ENCODE data around the gene DCUN1D2. TPM values are rescaled to one million over a fixed set of nuclear protein-coding genes. Genes with fewer than 3 reads are reported as not detected.
"Not testable (repeated sequence)": the region's sequence is repeated elsewhere in the genome, so short reads cannot be mapped to it uniquely, and the experiment has no call there.

Gene DCUN1D2
- total RNA-seq, 1 experiment from 2014 or later: 12.7 TPM

- no peak for DNase-seq (ENCODE audit: low spot score)
- in situ Hi-C loops (cut with HindIII; ENCODE audit: low sequenced_read_pairs): no loop called here
Observed at GRCh38 chr13:113452466-113452865, 38.0 kb downstream of the DCUN1D2 start.

GRCh38 chr13:113451951-113452421, 38.5 kb downstream of the DCUN1D2 start:
- in situ Hi-C loops (cut with HindIII; ENCODE audit: low sequenced_read_pairs): no loop called here
- DNase-seq (ENCODE audit: low spot score): no peak

GRCh38 chr13:113450861-113451620, 39.5 kb downstream of the DCUN1D2 start:
- peak; percentile 57 for DNase-seq (ENCODE audit: low spot score)
- in situ Hi-C loops (cut with HindIII; ENCODE audit: low sequenced_read_pairs): not testable (repeated sequence)

- DNase-seq (ENCODE audit: low spot score); in situ Hi-C loops (cut with HindIII; ENCODE audit: low sequenced_read_pairs): not testable (repeated sequence)
Observed at GRCh38 chr13:113450348-113450744, 40.2 kb downstream of the DCUN1D2 start.

GRCh38 chr13:113449693-113450347, 40.7 kb downstream of the DCUN1D2 start:
- in situ Hi-C loops (cut with HindIII; ENCODE audit: low sequenced_read_pairs): no loop called here
- DNase-seq (ENCODE audit: low spot score): no peak

GRCh38 chr13:113448885-113449692, 41.4 kb downstream of the DCUN1D2 start:
- in situ Hi-C loops (cut with HindIII; ENCODE audit: low sequenced_read_pairs): no loop called here
- DNase-seq (ENCODE audit: low spot score): peak; percentile 93

- in situ Hi-C loops (cut with HindIII; ENCODE audit: low sequenced_read_pairs): no loop called here
- peak; percentile 57 for DNase-seq (ENCODE audit: low spot score)
Observed at GRCh38 chr13:113448545-113448884, 42.0 kb downstream of the DCUN1D2 start.

- no peak for DNase-seq (ENCODE audit: low spot score)
- in situ Hi-C loops (cut with HindIII; ENCODE audit: low sequenced_read_pairs): no loop called here
Observed at GRCh38 chr13:113447596-113447995, 42.9 kb downstream of the DCUN1D2 start.

- in situ Hi-C loops (cut with HindIII; ENCODE audit: low sequenced_read_pairs): no loop called here
- DNase-seq (ENCODE audit: low spot score): no peak
Observed at GRCh38 chr13:113446488-113446854, 44.0 kb downstream of the DCUN1D2 start.

GRCh38 chr13:113445791-113446487, 44.6 kb downstream of the DCUN1D2 start:
- no peak for DNase-seq (ENCODE audit: low spot score)
- in situ Hi-C loops (cut with HindIII; ENCODE audit: low sequenced_read_pairs): no loop called here

- in situ Hi-C loops (cut with HindIII; ENCODE audit: low sequenced_read_pairs): no loop called here
- no peak for DNase-seq (ENCODE audit: low spot score)
Observed at GRCh38 chr13:113443991-113444390, 46.5 kb downstream of the DCUN1D2 start.

GRCh38 chr13:113442985-113443362, 47.5 kb downstream of the DCUN1D2 start:
- DNase-seq (ENCODE audit: low spot score): no peak
- in situ Hi-C loops (cut with HindIII; ENCODE audit: low sequenced_read_pairs): no loop called here

- in situ Hi-C loops (cut with HindIII; ENCODE audit: low sequenced_read_pairs): no loop called here
- DNase-seq (ENCODE audit: low spot score): no peak
Observed at GRCh38 chr13:113442354-113442984, 48.0 kb downstream of the DCUN1D2 start.

GRCh38 chr13:113441661-113442060, 48.9 kb downstream of the DCUN1D2 start:
- in situ Hi-C loops (cut with HindIII; ENCODE audit: low sequenced_read_pairs): no loop called here

GRCh38 chr13:113437408-113438010, 53.0 kb downstream of the DCUN1D2 start:
- in situ Hi-C loops (cut with HindIII; ENCODE audit: low sequenced_read_pairs): no loop called here
- no peak for DNase-seq (ENCODE audit: low spot score)

More at GRCh38 chr13:113441661-113442060, 48.9 kb downstream of the DCUN1D2 start:
- no peak for DNase-seq (ENCODE audit: low spot score)

GRCh38 chr13:113436866-113437265, 53.6 kb downstream of the DCUN1D2 start:
- DNase-seq (ENCODE audit: low spot score); in situ Hi-C loops (cut with HindIII; ENCODE audit: low sequenced_read_pairs): not testable (repeated sequence)

- in situ Hi-C loops (cut with HindIII; ENCODE audit: low sequenced_read_pairs): not testable (repeated sequence)
Observed at GRCh38 chr13:113435907-113436306, 54.6 kb downstream of the DCUN1D2 start.

GRCh38 chr13:113433391-113433916, 57.1 kb downstream of the DCUN1D2 start:
- in situ Hi-C loops (cut with HindIII; ENCODE audit: low sequenced_read_pairs): no loop called here
- no peak for DNase-seq (ENCODE audit: low spot score)

More at GRCh38 chr13:113435907-113436306, 54.6 kb downstream of the DCUN1D2 start:
- not testable (repeated sequence) for DNase-seq (ENCODE audit: low spot score)
